NT2/D1 (cell line): Measurements from ENCODE around the gene MAMDC4.

Source experiments
- DNase-seq: peaks from one replicate; pipeline ENCODE4 v3.0.0-alpha.2; 2011; ENCODE audit warnings: low read depth, low spot score
- H3K27me3 ChIP-seq: 2 replicates; pipeline ENCODE4 v1.6.0; 2011; ENCODE audit warnings: mild to moderate bottlenecking; ENCODE audit not compliant: insufficient read length, insufficient read depth
- H3K36me3 ChIP-seq: 2 replicates; pipeline ENCODE4 v1.6.1; 2011; ENCODE audit warnings: mild to moderate bottlenecking, low read length, mixed read lengths; ENCODE audit not compliant: insufficient read depth, insufficient read length
- H3K4me1 ChIP-seq: 2 replicates; pipeline ENCODE4 v1.5.1; 2011; ENCODE audit not compliant: insufficient read depth, insufficient read length
- H3K4me3 ChIP-seq: 2 replicates; pipeline ENCODE4 v1.5.1; 2011; ENCODE audit warnings: low read depth; ENCODE audit not compliant: insufficient read length
- H3K9ac ChIP-seq: 2 replicates; pipeline ENCODE4 v1.6.0; 2011; ENCODE audit warnings: low read depth; ENCODE audit not compliant: insufficient read length
- H3K9me3 ChIP-seq: 2 replicates; pipeline ENCODE4 v1.5.1; 2011; ENCODE audit warnings: mild to moderate bottlenecking, low read length; ENCODE audit not compliant: insufficient read depth
- SUZ12 ChIP-seq: IDR thresholded peaks from 2 replicates; pipeline ENCODE4 v1.6.1; 2011; ENCODE audit not compliant: insufficient read length, insufficient read depth; ENCODE audit errors: extremely low read depth
- YY1 ChIP-seq: IDR thresholded peaks from 2 replicates; pipeline ENCODE4 v1.6.1; 2011; ENCODE audit not compliant: insufficient read length, insufficient read depth
- ZNF274 ChIP-seq: IDR thresholded peaks from 2 replicates; pipeline ENCODE4 v1.6.1; 2011; ENCODE audit warnings: mild to moderate bottlenecking, low read depth, low read length

MAMDC4 gene

DNA sequence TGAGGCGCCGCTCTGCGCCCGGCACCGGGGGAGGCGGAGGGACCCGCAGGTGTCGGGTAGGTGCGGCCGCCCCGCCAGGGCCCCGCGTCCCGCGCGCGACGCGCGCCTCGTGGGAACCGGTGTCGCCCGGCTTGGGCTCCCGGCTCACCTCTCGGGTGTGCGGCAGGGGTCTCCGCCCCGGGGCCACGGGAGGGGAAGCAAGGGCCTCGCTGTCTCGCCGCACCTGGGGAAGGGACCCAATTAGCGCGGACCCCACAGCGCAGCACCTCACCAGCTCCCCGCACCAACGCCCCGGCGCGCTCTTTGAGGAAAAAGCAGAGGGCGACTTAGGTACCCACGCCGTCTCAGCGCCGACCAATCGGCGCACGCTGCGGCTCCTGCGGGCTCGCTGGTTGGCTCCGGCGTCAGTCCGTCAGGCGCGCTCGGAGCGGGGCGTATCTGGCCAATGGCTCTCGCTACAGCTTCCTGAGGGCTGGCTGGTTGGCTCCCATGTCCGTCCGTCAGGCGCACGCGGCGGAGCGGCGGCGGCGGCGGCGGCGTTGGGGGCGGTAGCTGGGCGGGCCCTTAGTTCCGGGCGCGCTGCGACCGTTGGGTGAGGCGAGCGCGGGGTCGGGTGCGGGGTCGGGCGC lies 33.9 kb downstream of the MAMDC4 start, which contains the start of gene TRAF2:
Gene TRAF2 (plus strand): TSS at position 567 of the 629 bp plus-strand sequence. CDS start 12,225 bp downstream, outside the sequence.
- H3K9me3 ChIP-seq, result no peaks in the 10 kb centered on the region
- peaks cover 23% of the 10 kb centered on the region for H3K4me1 ChIP-seq
- TF ChIP-seq YY1 (no peak), ZNF274 (no peak), SUZ12 (no peak)
- H3K36me3 ChIP-seq, result peaks cover 33% of the 10 kb centered on the region
- DNase-seq, result peak; percentile 98
- H3K4me3 ChIP-seq, result peak within 1 kb of the TSS; percentile 92
- peak within 1 kb of the TSS; percentile 95 for H3K9ac ChIP-seq
- H3K27me3 ChIP-seq, result no peaks in the 10 kb centered on the region

- TF ChIP-seq SUZ12, result no peak
- TF ChIP-seq ZNF274, result no peak
- TF ChIP-seq YY1, result no peak
- Histone ChIP-seq H3K36me3 (peaks cover 40% of the 10 kb centered on the region), H3K27me3 (no peaks in the 10 kb centered on the region), H3K4me3 (peak overlapping the region; percentile 92), H3K4me1 (peaks cover 18% of the 10 kb centered on the region), H3K9ac (peak overlapping the region; percentile 95), H3K9me3 (no peaks in the 10 kb centered on the region)
- peak; percentile 22 for DNase-seq
Observed at GRCh38 chr9:136886610-136887597, 34.8 kb downstream of the MAMDC4 start.

GRCh38 chr9:136888454-136888853 lies 36.3 kb downstream of the MAMDC4 start:
- peaks cover 53% of the 10 kb centered on the region for H3K36me3 ChIP-seq
- no peak overlapping the region for H3K4me3 ChIP-seq
- no peak for DNase-seq
- H3K9me3 ChIP-seq, result no peaks in the 10 kb centered on the region
- no peaks in the 10 kb centered on the region for H3K27me3 ChIP-seq
- H3K9ac ChIP-seq, result no peak overlapping the region
- TF ChIP-seq YY1 (no peak), SUZ12 (no peak), ZNF274 (no peak)
- H3K4me1 ChIP-seq, result peaks cover 15% of the 10 kb centered on the region

- DNase-seq, result no peak
- Histone ChIP-seq H3K4me1 (peaks cover 13% of the 10 kb centered on the region), H3K9ac (no peak overlapping the region), H3K27me3 (no peaks in the 10 kb centered on the region), H3K36me3 (peaks cover 59% of the 10 kb centered on the region), H3K4me3 (no peak overlapping the region), H3K9me3 (no peaks in the 10 kb centered on the region)
- TF ChIP-seq SUZ12, result no peak
- TF ChIP-seq ZNF274, result no peak
- no peak for TF ChIP-seq YY1
Observed at GRCh38 chr9:136889858-136890257, 37.7 kb downstream of the MAMDC4 start.

- peaks cover 63% of the 10 kb centered on the region for H3K36me3 ChIP-seq
- DNase-seq, result no peak
Observed at GRCh38 chr9:136890661-136891060, 38.5 kb downstream of the MAMDC4 start.

GRCh38 chr9:136896027-136896426 lies 43.9 kb downstream of the MAMDC4 start:
- H3K27me3 ChIP-seq, result no peaks in the 10 kb centered on the region
- no peak overlapping the region for H3K4me3 ChIP-seq
- H3K36me3 ChIP-seq, result peaks cover 85% of the 10 kb centered on the region
- DNase-seq, result no peak
- TF ChIP-seq ZNF274, result no peak
- TF ChIP-seq YY1, result no peak
- no peak for TF ChIP-seq SUZ12
- H3K4me1 ChIP-seq, result peaks cover 13% of the 10 kb centered on the region
- H3K9me3 ChIP-seq, result no peaks in the 10 kb centered on the region
- H3K9ac ChIP-seq, result no peak overlapping the region

More at GRCh38 chr9:136890661-136891060, 38.5 kb downstream of the MAMDC4 start:
- no peak for TF ChIP-seq YY1
- no peak for TF ChIP-seq ZNF274
- no peak for TF ChIP-seq SUZ12
- Histone ChIP-seq H3K27me3 (no peaks in the 10 kb centered on the region), H3K4me3 (no peak overlapping the region), H3K9ac (no peak overlapping the region), H3K4me1 (peaks cover 12% of the 10 kb centered on the region), H3K9me3 (no peaks in the 10 kb centered on the region)
